ENCODE data around the gene KIF23. TPM values are rescaled to one million over a fixed set of nuclear protein-coding genes. Genes with fewer than 3 reads are reported as not detected.
"Not testable (repeated sequence)": the region's sequence is repeated elsewhere in the genome, so short reads cannot be mapped to it uniquely, and the experiment has no call there.

Gene KIF23
- total RNA-seq, 1 experiment from 2014 or later = 77.3 TPM

- intact Hi-C loops (cut with micrococcal nuclease) = no loop called here
- H3K4me1 ChIP-seq (ENCODE audit: insufficient read depth, low read length) = peaks cover 2% of the 10 kb centered on the region; the same call in 1 of the 2 replicates
- no peaks in the 10 kb centered on the region for H3K9me3 ChIP-seq (ENCODE audit: low read length)
- peaks cover 3% of the 10 kb centered on the region for H3F3A ChIP-seq (ENCODE audit: low read length, unreplicated experiment)
- no peak for DNase-seq
- H3K36me3 ChIP-seq (ENCODE audit: low read depth, low read length) = peaks cover 54% of the 10 kb centered on the region
- no TSS peak for BruUV-seq (replicated peaks)
- H3K9ac ChIP-seq (ENCODE audit: low read length) = no peak overlapping the region
- ChIA-PET POLR2A (ENCODE audit: unreplicated experiment) (no interaction called here), CTCF (no interaction called here)
- ATAC-seq = no peak
- 0 out of 2 replicates have a peak, but pooled peaks cover 4% of the 10 kb centered on the region for H4K20me1 ChIP-seq (ENCODE audit: low read length)
- H3K9me2 ChIP-seq (replicated peaks; ENCODE audit: low read length) = no peaks in the 10 kb centered on the region
- H3K4me2 ChIP-seq (ENCODE audit: low read length) = no peak overlapping the region
- H2AFZ ChIP-seq (ENCODE audit: low read length) = no peak overlapping the region
- no peaks in the 10 kb centered on the region for H3K27me3 ChIP-seq (ENCODE audit: low read length)
- H3K27ac ChIP-seq (ENCODE audit: low read length) = no peak overlapping the region
- H3K4me3 ChIP-seq (ENCODE audit: low read length) = no peak overlapping the region
- TF ChIP-seq EZH2 (IDR thresholded peaks at IDR 0.05; ENCODE audit: low read length, unreplicated experiment) (no peak), CTCF (conservative IDR thresholded peaks at IDR 0.05; ENCODE audit: low read depth, low read length) (no peak), EZH2phosphoT487 (IDR thresholded peaks at IDR 0.05; ENCODE audit: borderline replicate concordance, low read length) (no peak)
- peaks cover 2% of the 10 kb centered on the region for H3K79me2 ChIP-seq (ENCODE audit: low read length)
Observed at GRCh38 chr15:69446953-69447352, 32.8 kb downstream of the KIF23 start.

- DNase-seq; H3F3A ChIP-seq (ENCODE audit: low read length, unreplicated experiment); POLR2A ChIA-PET (ENCODE audit: unreplicated experiment); H3K27ac ChIP-seq (ENCODE audit: low read length); H3K9ac ChIP-seq (ENCODE audit: low read length); H3K4me2 ChIP-seq (ENCODE audit: low read length); H3K4me3 ChIP-seq (ENCODE audit: low read length); intact Hi-C loops (cut with micrococcal nuclease); CTCF ChIA-PET; H3K9me3 ChIP-seq (ENCODE audit: low read length); BruUV-seq (replicated peaks); H3K27me3 ChIP-seq (ENCODE audit: low read length); H2AFZ ChIP-seq (ENCODE audit: low read length); H3K9me2 ChIP-seq (replicated peaks; ENCODE audit: low read length); ATAC-seq: not testable (repeated sequence)
- peaks cover 48% of the 10 kb centered on the region for H3K36me3 ChIP-seq (ENCODE audit: low read depth, low read length)
- peaks cover 17% of the 10 kb centered on the region for H3K4me1 ChIP-seq (ENCODE audit: insufficient read depth, low read length)
- peaks cover 33% of the 10 kb centered on the region for H3K79me2 ChIP-seq (ENCODE audit: low read length)
- peaks cover 25% of the 10 kb centered on the region for H4K20me1 ChIP-seq (ENCODE audit: low read length)
Observed at GRCh38 chr15:69450221-69450620, 36.1 kb downstream of the KIF23 start.

- ChIA-PET CTCF (interaction anchor here (1.0 kb wide), 1 partner anchor 12 kb away, joined by 4 read pairs; no protein-coding TSS in a partner anchor), POLR2A (ENCODE audit: unreplicated experiment) (interaction anchor here (0.6 kb wide), 3 partner anchors 12 to 144 kb away, joined by 5 to 7 read pairs (median 6); no protein-coding TSS in a partner anchor)
- TF ChIP-seq CTCF (conservative IDR thresholded peaks at IDR 0.05; ENCODE audit: low read depth, low read length) (no peak), EZH2 (IDR thresholded peaks at IDR 0.05; ENCODE audit: low read length, unreplicated experiment) (no peak), EZH2phosphoT487 (IDR thresholded peaks at IDR 0.05; ENCODE audit: borderline replicate concordance, low read length) (no peak)
- ATAC-seq (no peak), DNase-seq (peak; percentile 35)
- intact Hi-C loops (cut with micrococcal nuclease) = no loop called here
- no peak overlapping the region for H3K27ac ChIP-seq (ENCODE audit: low read length)
- no peak overlapping the region for H3K4me2 ChIP-seq (ENCODE audit: low read length)
- H3F3A ChIP-seq (ENCODE audit: low read length, unreplicated experiment) = peaks cover 3% of the 10 kb centered on the region
- no peaks in the 10 kb centered on the region for H3K9me3 ChIP-seq (ENCODE audit: low read length)
- H3K36me3 ChIP-seq (ENCODE audit: low read depth, low read length) = peaks cover 50% of the 10 kb centered on the region
- peaks cover 17% of the 10 kb centered on the region for H3K4me1 ChIP-seq (ENCODE audit: insufficient read depth, low read length)
- no TSS peak for BruUV-seq (replicated peaks)
- peaks cover 34% of the 10 kb centered on the region for H4K20me1 ChIP-seq (ENCODE audit: low read length)
- no peaks in the 10 kb centered on the region for H3K9me2 ChIP-seq (replicated peaks; ENCODE audit: low read length)
- peaks cover 42% of the 10 kb centered on the region for H3K79me2 ChIP-seq (ENCODE audit: low read length)
- H3K4me3 ChIP-seq (ENCODE audit: low read length) = no peak overlapping the region
- no peak overlapping the region for H2AFZ ChIP-seq (ENCODE audit: low read length)
- no peaks in the 10 kb centered on the region for H3K27me3 ChIP-seq (ENCODE audit: low read length)
- H3K9ac ChIP-seq (ENCODE audit: low read length) = no peak overlapping the region
Observed at GRCh38 chr15:69450968-69451695, 37.0 kb downstream of the KIF23 start.
